Liver (tissue), 9 donors: Measurements from ENCODE around the gene PCNX2. TPM values are rescaled to one million over a fixed set of nuclear protein-coding genes. Genes with fewer than 3 reads are reported as not detected.

Source experiments
- DNase-seq: peaks from one replicate; pipeline ENCODE4 v3.0.0-alpha.2; 2017; ENCODE audit warnings: low spot score
- H3K27ac ChIP-seq, 2 donors: one replicate each; pipeline ENCODE4 v1.7.0; 2013; ENCODE audit warnings: inconsistent platforms in 2 of 2, low read length in 2 of 2, control low read depth in 1 of 2, low read depth in 1 of 2, mild to moderate bottlenecking in 1 of 2
- H3K27me3 ChIP-seq, 4 donors: one replicate each; pipeline versions ENCODE4 v1.6.1 to v1.7.0; 2013; ENCODE audit warnings: low read length in 3 of 4, inconsistent platforms in 1 of 4, mild to moderate bottlenecking in 1 of 4, moderate library complexity in 1 of 4; ENCODE audit not compliant: control insufficient read depth in 4 of 4, insufficient read depth in 4 of 4
- H3K36me3 ChIP-seq, 4 donors: one replicate each; pipeline versions ENCODE4 v1.6.1 to v1.7.0; 2013; ENCODE audit warnings: low read length in 3 of 4, mild to moderate bottlenecking in 3 of 4, low read depth in 1 of 4, moderate library complexity in 1 of 4; ENCODE audit not compliant: control insufficient read depth in 4 of 4, insufficient read depth in 3 of 4
- H3K4me1 ChIP-seq, 4 donors: one replicate each; pipeline versions ENCODE4 v1.6.1 to v1.7.0; 2013; ENCODE audit warnings: low read length in 3 of 4, mild to moderate bottlenecking in 3 of 4, moderate library complexity in 1 of 4; ENCODE audit not compliant: control insufficient read depth in 4 of 4, insufficient read depth in 4 of 4
- H3K4me3 ChIP-seq, 3 donors: one replicate each; pipeline versions ENCODE4 v1.6.1 to v1.7.0; 2013; ENCODE audit warnings: low read length in 3 of 3, control low read depth in 1 of 3, low read depth in 1 of 3, mild to moderate bottlenecking in 1 of 3
- H3K9ac ChIP-seq, 2 donors: one replicate each; pipeline ENCODE4 v1.7.0; 2013; ENCODE audit warnings: low read length in 2 of 2, mild to moderate bottlenecking in 2 of 2, moderate library complexity in 2 of 2, control low read depth in 1 of 2, low read depth in 1 of 2
- H3K9me3 ChIP-seq, 4 donors: one replicate each; pipeline versions ENCODE4 v1.6.1 to v1.7.0; 2013; ENCODE audit warnings: low read length in 3 of 4; ENCODE audit not compliant: control insufficient read depth in 4 of 4
- CTCF ChIP-seq: fragments of 150-350 bp; IDR thresholded peaks from 2 replicates; pipeline ENCODE4 v1.5.1; 2017; ENCODE audit warnings: improper control_type of control experiment, low read depth, low read length; ENCODE audit not compliant: missing input control
- EGR1 ChIP-seq, 2 donors: IDR thresholded peaks; 2 replicates each; pipeline ENCODE4 v1.6.1; 2016 to 2018; ENCODE audit warnings: antibody characterized with exemption in 2 of 2, low read depth in 2 of 2
- FOXA2 ChIP-seq: IDR thresholded peaks from 2 replicates; pipeline ENCODE4 v1.6.1; 2016; ENCODE audit warnings: antibody characterized with exemption
- GABPA ChIP-seq, 2 donors: IDR thresholded peaks in 1 of 2; conservative IDR thresholded peaks in 1 of 2; 2 replicates each; pipeline ENCODE4 v1.6.1; 2016; ENCODE audit warnings: antibody characterized with exemption in 2 of 2, mild to moderate bottlenecking in 1 of 2, moderate library complexity in 1 of 2
- HNF4A ChIP-seq, 2 donors: conservative IDR thresholded peaks; 2 replicates each; pipeline ENCODE4 v1.6.1; 2016; ENCODE audit warnings: antibody characterized with exemption in 2 of 2, mild to moderate bottlenecking in 2 of 2
- HNF4G ChIP-seq: IDR thresholded peaks from 2 replicates; pipeline ENCODE4 v1.6.1; 2016; ENCODE audit warnings: antibody characterized with exemption
- JUND ChIP-seq, 2 donors: IDR thresholded peaks; 2 replicates each; pipeline ENCODE4 v1.6.1; 2016; ENCODE audit warnings: antibody characterized with exemption in 2 of 2
- NR2F2 ChIP-seq: IDR thresholded peaks from 2 replicates; pipeline ENCODE4 v1.6.1; 2016; ENCODE audit warnings: antibody characterized with exemption
- RAD21 ChIP-seq, 2 donors: IDR thresholded peaks; 2 replicates each; pipeline ENCODE4 v1.6.1; 2016; ENCODE audit warnings: antibody characterized with exemption in 2 of 2, mild to moderate bottlenecking in 2 of 2
- RXRA ChIP-seq, 2 donors: IDR thresholded peaks; 2 replicates each; pipeline ENCODE4 v1.6.1; 2017 to 2018; ENCODE audit warnings: antibody characterized with exemption in 2 of 2, mild to moderate bottlenecking in 1 of 2
- SP1 ChIP-seq: IDR thresholded peaks from 2 replicates; pipeline ENCODE4 v1.6.1; 2018; ENCODE audit warnings: antibody characterized with exemption, mild to moderate bottlenecking
- TAF1 ChIP-seq: conservative IDR thresholded peaks from 2 replicates; pipeline ENCODE4 v1.6.1; 2016; ENCODE audit warnings: antibody characterized with exemption, mild to moderate bottlenecking
- YY1 ChIP-seq: IDR thresholded peaks from 2 replicates; pipeline ENCODE4 v1.6.1; 2016; ENCODE audit warnings: antibody characterized with exemption, mild to moderate bottlenecking
- WGBS: extraction: QIAGEN DNeasy Blood & Tissue Kit; methylation state at CpG from one replicate; pipeline ENCODE4 v1.1.7; 2013; 5-methylcytosine and 5-hydroxymethylcytosine counted together
- polyA plus RNA-seq, 2 donors: library from polyadenylated mRNA; stranded (reverse) in 1 of 2; unstranded in 1 of 2; fragments of 200-250 nt in 1 of 2; fragments of >200 nt in 1 of 2; fragmentation: Nextera tagmentation in 1 of 2; extraction: Ambion mirVana in 1 of 2; gene quantifications; one replicate each; pipeline versions ENCODE4 v1.2.1 to v1.2.3, GENCODE V29; 2013 to 2015
- total RNA-seq, 2 donors: library from RNA; depleted of rRNA; stranded (reverse); fragments of >200 nt; gene quantifications; one replicate each; pipeline ENCODE4 v1.2.3, GENCODE V29; 2014
- TF ChIP-seq, protein P1 (sequence below): IDR thresholded peaks from 2 replicates; pipeline ENCODE4 v1.6.1; 2016; ENCODE audit warnings: antibody characterized with exemption
- TF ChIP-seq, protein P2 (sequence below): IDR thresholded peaks from 2 replicates; pipeline ENCODE4 v1.6.1; 2016; ENCODE audit warnings: antibody characterized with exemption
- TF ChIP-seq, protein P3 (sequence below): IDR thresholded peaks from 2 replicates; pipeline ENCODE4 v1.6.1; 2016; ENCODE audit warnings: antibody characterized with exemption, mild to moderate bottlenecking
- TF ChIP-seq, protein P4 (sequence below): IDR thresholded peaks from 2 replicates; pipeline ENCODE4 v1.6.1; 2016; ENCODE audit warnings: antibody characterized with exemption
- donor health status: healthy.
- donor health status: healthy.
- donor health status: healthy.
- donor health status: healthy.
- donor health status: healthy.

The PCNX2 gene
- total and polyA plus RNA-seq, 4 donors = 0.20 to 3.1 (median 0.92) TPM

DNA sequence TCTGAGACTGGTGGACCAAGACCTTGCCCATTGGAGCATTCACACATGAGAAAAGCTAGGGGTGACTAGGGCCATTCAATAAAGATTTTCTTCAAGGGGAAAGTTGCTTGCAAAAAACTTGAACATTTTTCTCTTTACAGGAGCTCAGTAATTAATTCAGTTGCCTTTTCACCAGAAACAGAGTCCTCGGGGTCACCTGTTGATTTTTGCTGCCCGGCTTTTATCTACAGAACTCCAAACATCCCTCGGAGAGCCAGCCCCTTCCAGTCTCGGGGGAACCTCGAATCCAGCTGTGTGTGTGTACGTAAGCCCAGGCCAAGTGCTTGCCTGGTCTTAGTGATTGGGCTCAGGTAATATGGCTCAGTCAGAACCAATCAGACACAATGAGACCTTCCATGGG lies 47.5 kb downstream of the PCNX2 start:
- no peaks in the 10 kb centered on the region for H3K9me3 ChIP-seq
- DNase-seq = no peak
- no peak overlapping the region for H3K9ac ChIP-seq
- no peak overlapping the region for H3K4me3 ChIP-seq
- no peaks in the 10 kb centered on the region for H3K36me3 ChIP-seq
- 80% methylated on average over 6 of the region's 6 CpGs for WGBS
- TF ChIP-seq NR2F2 (no peak), SP1 (no peak), HNF4G (no peak), HNF4A (conservative IDR thresholded peaks at IDR 0.05) (no peak), GABPA (IDR thresholded peaks at IDR 0.05 in 1 of 2, conservative IDR thresholded peaks at IDR 0.05 in 1 of 2) (no peak), CTCF (no peak)
- TF ChIP-seq, protein P1, sequence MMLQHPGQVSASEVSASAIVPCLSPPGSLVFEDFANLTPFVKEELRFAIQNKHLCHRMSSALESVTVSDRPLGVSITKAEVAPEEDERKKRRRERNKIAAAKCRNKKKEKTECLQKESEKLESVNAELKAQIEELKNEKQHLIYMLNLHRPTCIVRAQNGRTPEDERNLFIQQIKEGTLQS = no peak
- TF ChIP-seq, protein P2, sequence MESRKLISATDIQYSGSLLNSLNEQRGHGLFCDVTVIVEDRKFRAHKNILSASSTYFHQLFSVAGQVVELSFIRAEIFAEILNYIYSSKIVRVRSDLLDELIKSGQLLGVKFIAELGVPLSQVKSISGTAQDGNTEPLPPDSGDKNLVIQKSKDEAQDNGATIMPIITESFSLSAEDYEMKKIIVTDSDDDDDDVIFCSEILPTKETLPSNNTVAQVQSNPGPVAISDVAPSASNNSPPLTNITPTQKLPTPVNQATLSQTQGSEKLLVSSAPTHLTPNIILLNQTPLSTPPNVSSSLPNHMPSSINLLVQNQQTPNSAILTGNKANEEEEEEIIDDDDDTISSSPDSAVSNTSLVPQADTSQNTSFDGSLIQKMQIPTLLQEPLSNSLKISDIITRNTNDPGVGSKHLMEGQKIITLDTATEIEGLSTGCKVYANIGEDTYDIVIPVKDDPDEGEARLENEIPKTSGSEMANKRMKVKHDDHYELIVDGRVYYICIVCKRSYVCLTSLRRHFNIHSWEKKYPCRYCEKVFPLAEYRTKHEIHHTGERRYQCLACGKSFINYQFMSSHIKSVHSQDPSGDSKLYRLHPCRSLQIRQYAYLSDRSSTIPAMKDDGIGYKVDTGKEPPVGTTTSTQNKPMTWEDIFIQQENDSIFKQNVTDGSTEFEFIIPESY = no peak
- TF ChIP-seq, protein P3, sequence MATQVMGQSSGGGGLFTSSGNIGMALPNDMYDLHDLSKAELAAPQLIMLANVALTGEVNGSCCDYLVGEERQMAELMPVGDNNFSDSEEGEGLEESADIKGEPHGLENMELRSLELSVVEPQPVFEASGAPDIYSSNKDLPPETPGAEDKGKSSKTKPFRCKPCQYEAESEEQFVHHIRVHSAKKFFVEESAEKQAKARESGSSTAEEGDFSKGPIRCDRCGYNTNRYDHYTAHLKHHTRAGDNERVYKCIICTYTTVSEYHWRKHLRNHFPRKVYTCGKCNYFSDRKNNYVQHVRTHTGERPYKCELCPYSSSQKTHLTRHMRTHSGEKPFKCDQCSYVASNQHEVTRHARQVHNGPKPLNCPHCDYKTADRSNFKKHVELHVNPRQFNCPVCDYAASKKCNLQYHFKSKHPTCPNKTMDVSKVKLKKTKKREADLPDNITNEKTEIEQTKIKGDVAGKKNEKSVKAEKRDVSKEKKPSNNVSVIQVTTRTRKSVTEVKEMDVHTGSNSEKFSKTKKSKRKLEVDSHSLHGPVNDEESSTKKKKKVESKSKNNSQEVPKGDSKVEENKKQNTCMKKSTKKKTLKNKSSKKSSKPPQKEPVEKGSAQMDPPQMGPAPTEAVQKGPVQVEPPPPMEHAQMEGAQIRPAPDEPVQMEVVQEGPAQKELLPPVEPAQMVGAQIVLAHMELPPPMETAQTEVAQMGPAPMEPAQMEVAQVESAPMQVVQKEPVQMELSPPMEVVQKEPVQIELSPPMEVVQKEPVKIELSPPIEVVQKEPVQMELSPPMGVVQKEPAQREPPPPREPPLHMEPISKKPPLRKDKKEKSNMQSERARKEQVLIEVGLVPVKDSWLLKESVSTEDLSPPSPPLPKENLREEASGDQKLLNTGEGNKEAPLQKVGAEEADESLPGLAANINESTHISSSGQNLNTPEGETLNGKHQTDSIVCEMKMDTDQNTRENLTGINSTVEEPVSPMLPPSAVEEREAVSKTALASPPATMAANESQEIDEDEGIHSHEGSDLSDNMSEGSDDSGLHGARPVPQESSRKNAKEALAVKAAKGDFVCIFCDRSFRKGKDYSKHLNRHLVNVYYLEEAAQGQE = no peak
- H3K27ac ChIP-seq = no peak overlapping the region
- H3K4me1 ChIP-seq = peaks cover 0 to 1% (median 0%) of the 10 kb centered on the region in 4 donors
- no peaks in the 10 kb centered on the region for H3K27me3 ChIP-seq

DNA sequence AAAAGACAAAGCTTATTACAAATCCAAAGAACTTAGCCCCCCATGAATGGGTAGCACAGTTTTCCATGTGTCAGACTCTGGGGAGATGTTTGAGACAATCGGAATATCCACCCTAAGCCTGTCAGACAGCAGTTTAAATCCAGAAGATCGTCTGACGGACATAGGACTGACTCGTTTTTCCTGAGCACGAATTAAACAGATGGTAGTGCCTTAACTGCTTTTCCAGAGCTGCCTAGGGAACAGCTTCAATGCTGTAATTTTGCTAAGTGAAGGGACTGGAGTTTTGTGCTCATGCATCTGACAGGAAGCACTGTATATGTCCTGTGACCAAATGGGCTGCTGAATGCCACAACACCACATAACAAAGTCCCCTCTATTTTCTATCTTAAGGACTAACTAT lies 48.6 kb downstream of the PCNX2 start:
- Histone ChIP-seq H3K36me3 (no peaks in the 10 kb centered on the region), H3K9me3 (no peaks in the 10 kb centered on the region), H3K27ac (no peak overlapping the region), H3K27me3 (no peaks in the 10 kb centered on the region), H3K9ac (no peak overlapping the region), H3K4me1 (peaks cover 0 to 6% (median 0%) of the 10 kb centered on the region in 4 donors), H3K4me3 (no peak overlapping the region)
- no peak for DNase-seq
- WGBS = 92% methylated on average over 5 of the region's 5 CpGs
- TF ChIP-seq, protein P3 = no peak
- no peak for TF ChIP-seq EGR1 (IDR thresholded peaks at IDR 0.05; ENCODE audit: low read depth in 2 of 2)
- no peak for TF ChIP-seq NR2F2
- TF ChIP-seq HNF4G = no peak
- no peak for TF ChIP-seq RAD21 (IDR thresholded peaks at IDR 0.05)
- no peak for TF ChIP-seq FOXA2
- TF ChIP-seq, protein P1 = no peak
- no peak for TF ChIP-seq YY1
- no peak for TF ChIP-seq RXRA (IDR thresholded peaks at IDR 0.05)
- TF ChIP-seq TAF1 = no peak
- TF ChIP-seq, protein P2 = no peak
- TF ChIP-seq JUND (IDR thresholded peaks at IDR 0.05) = no peak
- TF ChIP-seq, protein P4, sequence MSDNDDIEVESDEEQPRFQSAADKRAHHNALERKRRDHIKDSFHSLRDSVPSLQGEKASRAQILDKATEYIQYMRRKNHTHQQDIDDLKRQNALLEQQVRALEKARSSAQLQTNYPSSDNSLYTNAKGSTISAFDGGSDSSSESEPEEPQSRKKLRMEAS = no peak
